NCI-H1105 treated with DMSO at 0.1 percent for 48 hours (cell line): ENCODE results near the gene ADSS1.
A peak's percentile ranks its signal among the peaks of the same experiment; 100 is the strongest.

ENCODE experiments used
- DNase-seq: peaks from one replicate; lab custom pipeline; 2025; lab: John Stamatoyannopoulos, UW

The ADSS1 gene

GRCh38 chr14:104723651-104724406 is at the start of gene ADSS1:
Gene ADSS1, plus strand, starts transcription at chr14:104724229. Its CDS starts 42 bp downstream, at chr14:104724271.
- peak; percentile 38 for DNase-seq

GRCh38 chr14:104675447-104675846 is 48.6 kb upstream of the ADSS1 start:
- no peak for DNase-seq

GRCh38 chr14:104676130-104676693 is 47.8 kb upstream of the ADSS1 start:
- no peak for DNase-seq

GRCh38 chr14:104676694-104677511 is 47.1 kb upstream of the ADSS1 start:
- DNase-seq = no peak

GRCh38 chr14:104677512-104678332 is 46.3 kb upstream of the ADSS1 start:
- DNase-seq = no peak

GRCh38 chr14:104678346-104678745 is 45.7 kb upstream of the ADSS1 start:
- DNase-seq = no peak

- DNase-seq = no peak
These were observed 44.9 kb upstream of the ADSS1 start for GRCh38 chr14:104678901-104679705.

GRCh38 chr14:104680056-104680805 is 43.8 kb upstream of the ADSS1 start:
- DNase-seq = no peak

GRCh38 chr14:104680806-104681688 is 43.0 kb upstream of the ADSS1 start:
- no peak for DNase-seq

- no peak for DNase-seq
These were observed 42.3 kb upstream of the ADSS1 start for GRCh38 chr14:104681689-104682074.

- no peak for DNase-seq
These were observed 41.9 kb upstream of the ADSS1 start for GRCh38 chr14:104682107-104682593.

- no peak for DNase-seq
These were observed 40.2 kb upstream of the ADSS1 start for GRCh38 chr14:104683653-104684448.

- no peak for DNase-seq
These were observed 39.6 kb upstream of the ADSS1 start for GRCh38 chr14:104684449-104684821.

GRCh38 chr14:104685216-104685997 is 38.6 kb upstream of the ADSS1 start:
- no peak for DNase-seq

- no peak for DNase-seq
These were observed 37.9 kb upstream of the ADSS1 start for GRCh38 chr14:104685998-104686610.

GRCh38 chr14:104686624-104687517 is 37.2 kb upstream of the ADSS1 start:
- DNase-seq = no peak
